ENCODE data around the gene ITGB1. TPM values are rescaled to one million over a fixed set of nuclear protein-coding genes. Genes with fewer than 3 reads are reported as not detected.
"Not testable (repeated sequence)": the region's sequence is repeated elsewhere in the genome, so short reads cannot be mapped to it uniquely, and the experiment has no call there.

The ITGB1 gene
- total RNA-seq, 2 donors from 2014 or later, result 1,541 to 1,574 TPM

- no peaks in the 10 kb centered on the region for H3K27me3 ChIP-seq (replicated peaks; ENCODE audit: insufficient read depth)
- no peak overlapping the region for H3K4me3 ChIP-seq
- ATAC-seq (ENCODE audit: insufficient number of reproducible peaks, low FRiP score, low read depth), result no peak
- H3K9me3 ChIP-seq, result no peaks in the 10 kb centered on the region
- no peak for DNase-seq (ENCODE audit: low spot score)
- H3K36me3 ChIP-seq, result peaks cover 20% of the 10 kb centered on the region
- no peaks in the 10 kb centered on the region for H3K4me1 ChIP-seq (ENCODE audit: control insufficient read depth in 1 of 2, low read depth in 2 of 2)
- H3K27ac ChIP-seq, result no peak overlapping the region
- no peak for TF ChIP-seq CTCF (IDR thresholded peaks at IDR 0.05)
Observed at GRCh38 chr10:32909456-32909855, 48.6 kb downstream of the ITGB1 start.

- peaks cover 13% of the 10 kb centered on the region for H3K36me3 ChIP-seq
Observed at GRCh38 chr10:32906595-32906994, 51.4 kb downstream of the ITGB1 start.

GRCh38 chr10:32905466-32905865, 52.6 kb downstream of the ITGB1 start:
- ATAC-seq (ENCODE audit: insufficient number of reproducible peaks, low FRiP score, low read depth) (no peak), DNase-seq (ENCODE audit: low spot score) (no peak)
- TF ChIP-seq CTCF (IDR thresholded peaks at IDR 0.05), result no peak
- H3K27me3 ChIP-seq (replicated peaks; ENCODE audit: insufficient read depth), result no peaks in the 10 kb centered on the region
- no peaks in the 10 kb centered on the region for H3K9me3 ChIP-seq
- H3K27ac ChIP-seq, result no peak overlapping the region
- H3K4me3 ChIP-seq, result no peak overlapping the region
- H3K36me3 ChIP-seq, result peaks cover 13% of the 10 kb centered on the region
- H3K4me1 ChIP-seq (ENCODE audit: control insufficient read depth in 1 of 2, low read depth in 2 of 2), result no peaks in the 10 kb centered on the region

More at GRCh38 chr10:32906595-32906994, 51.4 kb downstream of the ITGB1 start:
- no peak for ATAC-seq (ENCODE audit: insufficient number of reproducible peaks, low FRiP score, low read depth)
- H3K27ac ChIP-seq, result no peak overlapping the region
- H3K4me1 ChIP-seq (ENCODE audit: control insufficient read depth in 1 of 2, low read depth in 2 of 2), result no peaks in the 10 kb centered on the region
- H3K27me3 ChIP-seq (replicated peaks; ENCODE audit: insufficient read depth), result no peaks in the 10 kb centered on the region
- no peak for TF ChIP-seq CTCF (IDR thresholded peaks at IDR 0.05)
- DNase-seq (ENCODE audit: low spot score), result no peak
- no peaks in the 10 kb centered on the region for H3K9me3 ChIP-seq
- no peak overlapping the region for H3K4me3 ChIP-seq

- DNase-seq (ENCODE audit: low spot score), result no peak
- no peak for ATAC-seq (ENCODE audit: insufficient number of reproducible peaks, low FRiP score, low read depth)
- H3K27ac ChIP-seq, result no peak overlapping the region
- H3K36me3 ChIP-seq, result peaks cover 6% of the 10 kb centered on the region
- H3K9me3 ChIP-seq, result no peaks in the 10 kb centered on the region
- TF ChIP-seq CTCF (IDR thresholded peaks at IDR 0.05), result no peak
- no peaks in the 10 kb centered on the region for H3K27me3 ChIP-seq (replicated peaks; ENCODE audit: insufficient read depth)
- no peak overlapping the region for H3K4me3 ChIP-seq
- H3K4me1 ChIP-seq (ENCODE audit: control insufficient read depth in 1 of 2, low read depth in 2 of 2), result no peaks in the 10 kb centered on the region
Observed at GRCh38 chr10:32901815-32902214, 56.2 kb downstream of the ITGB1 start.

- not testable (repeated sequence) for H3K9me3 ChIP-seq; ATAC-seq (ENCODE audit: insufficient number of reproducible peaks, low FRiP score, low read depth); H3K27ac ChIP-seq; H3K36me3 ChIP-seq; H3K4me1 ChIP-seq (ENCODE audit: control insufficient read depth in 1 of 2, low read depth in 2 of 2); H3K27me3 ChIP-seq (replicated peaks; ENCODE audit: insufficient read depth); H3K4me3 ChIP-seq; DNase-seq (ENCODE audit: low spot score)
Observed at GRCh38 chr10:32895200-32895968, 62.6 kb downstream of the ITGB1 start.
